Measurements from ENCODE around the gene RPS6KB1.
"Not testable (repeated sequence)": the region's sequence is repeated elsewhere in the genome, so short reads cannot be mapped to it uniquely, and the experiment has no call there.

The RPS6KB1 gene

GRCh38 chr17:59892924-59893675 lies at the start of gene RPS6KB1, which contains the start of gene TUBD1:
Gene RPS6KB1 (plus strand): TSS chr17:59893121. CDS start chr17:59893185, 64 bp downstream.
Gene TUBD1 (minus strand): TSS chr17:59892943. CDS start chr17:59891002, 1,941 bp downstream.
- DNase-seq = peak; percentile 98

GRCh38 chr17:59844884-59845594 lies 47.9 kb upstream of the RPS6KB1 start:
- no peak for DNase-seq

GRCh38 chr17:59845595-59846393 lies 47.1 kb upstream of the RPS6KB1 start:
- DNase-seq = no peak

DNA sequence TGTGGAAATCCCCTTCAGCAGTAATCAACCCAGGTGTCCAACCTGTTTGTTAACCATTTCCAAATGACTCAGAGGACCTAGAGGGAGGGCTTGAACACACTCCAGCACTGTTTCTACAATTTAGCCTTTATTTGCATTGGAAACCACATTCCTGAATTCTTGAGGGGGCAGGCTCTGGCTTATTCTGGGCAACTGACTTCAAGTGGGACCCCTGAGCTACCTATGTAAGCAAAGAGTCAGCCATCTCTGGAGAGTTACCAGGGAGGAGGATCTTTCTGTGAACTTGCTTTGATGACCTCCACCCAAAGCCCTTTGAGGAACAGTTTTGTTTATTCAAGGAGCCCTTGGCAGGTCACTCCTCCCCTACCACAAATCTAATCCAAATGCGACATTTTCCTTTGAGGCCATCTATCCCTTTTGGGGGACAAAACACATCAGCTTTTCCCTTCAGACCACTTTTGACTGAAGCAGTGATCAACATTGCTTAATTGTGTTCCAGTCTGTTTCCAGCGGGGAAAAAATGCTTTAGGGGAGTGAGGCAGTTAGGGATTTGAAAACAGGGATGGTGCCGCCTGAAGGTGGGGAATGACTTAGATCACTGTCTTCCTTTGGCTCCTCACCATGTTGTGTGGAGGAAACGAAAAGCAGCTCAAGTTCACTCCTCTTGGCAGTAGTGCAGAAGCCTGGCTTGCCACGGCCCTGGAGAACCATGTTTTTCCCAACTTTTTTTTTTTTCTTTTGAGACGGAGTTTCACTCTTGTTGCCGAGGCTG lies 46.3 kb upstream of the RPS6KB1 start:
- DNase-seq = peak; percentile 64

DNA sequence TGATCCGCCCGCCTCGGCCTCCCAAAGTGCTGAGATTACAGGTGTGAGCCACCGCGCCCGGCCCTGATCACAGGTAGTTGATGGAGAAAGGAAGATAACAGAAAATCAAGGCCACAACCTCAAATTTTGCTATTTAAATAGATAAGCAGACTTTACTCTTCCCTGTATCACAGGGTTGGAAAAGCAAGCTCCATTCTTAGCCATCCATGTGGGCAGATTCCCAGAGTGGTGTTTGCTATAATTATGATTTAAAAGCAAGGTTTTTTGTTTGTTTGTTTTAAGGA lies 44.6 kb upstream of the RPS6KB1 start:
- DNase-seq = no peak

DNA sequence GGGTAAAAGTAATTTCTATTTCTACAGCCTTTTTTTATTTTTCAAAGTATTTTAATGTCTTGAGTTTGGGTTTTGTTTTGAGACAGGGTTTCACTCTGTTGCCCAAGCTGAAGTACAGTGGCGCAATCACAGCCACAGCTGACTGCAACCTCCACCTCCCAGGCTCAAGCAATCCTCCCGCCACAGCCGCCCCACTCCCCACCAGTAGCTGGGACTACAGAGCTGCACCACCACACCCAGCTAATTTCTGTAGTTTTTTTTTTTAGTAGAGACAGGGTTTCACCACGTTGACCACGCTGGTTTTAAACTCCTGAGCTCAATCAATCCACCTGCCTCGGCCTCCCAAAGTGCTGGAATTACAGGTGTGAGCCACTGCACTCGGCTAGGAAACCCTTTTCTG lies 44.1 kb upstream of the RPS6KB1 start:
- DNase-seq = no peak

GRCh38 chr17:59850311-59850710 lies 42.6 kb upstream of the RPS6KB1 start:
- not testable (repeated sequence) for DNase-seq

DNA sequence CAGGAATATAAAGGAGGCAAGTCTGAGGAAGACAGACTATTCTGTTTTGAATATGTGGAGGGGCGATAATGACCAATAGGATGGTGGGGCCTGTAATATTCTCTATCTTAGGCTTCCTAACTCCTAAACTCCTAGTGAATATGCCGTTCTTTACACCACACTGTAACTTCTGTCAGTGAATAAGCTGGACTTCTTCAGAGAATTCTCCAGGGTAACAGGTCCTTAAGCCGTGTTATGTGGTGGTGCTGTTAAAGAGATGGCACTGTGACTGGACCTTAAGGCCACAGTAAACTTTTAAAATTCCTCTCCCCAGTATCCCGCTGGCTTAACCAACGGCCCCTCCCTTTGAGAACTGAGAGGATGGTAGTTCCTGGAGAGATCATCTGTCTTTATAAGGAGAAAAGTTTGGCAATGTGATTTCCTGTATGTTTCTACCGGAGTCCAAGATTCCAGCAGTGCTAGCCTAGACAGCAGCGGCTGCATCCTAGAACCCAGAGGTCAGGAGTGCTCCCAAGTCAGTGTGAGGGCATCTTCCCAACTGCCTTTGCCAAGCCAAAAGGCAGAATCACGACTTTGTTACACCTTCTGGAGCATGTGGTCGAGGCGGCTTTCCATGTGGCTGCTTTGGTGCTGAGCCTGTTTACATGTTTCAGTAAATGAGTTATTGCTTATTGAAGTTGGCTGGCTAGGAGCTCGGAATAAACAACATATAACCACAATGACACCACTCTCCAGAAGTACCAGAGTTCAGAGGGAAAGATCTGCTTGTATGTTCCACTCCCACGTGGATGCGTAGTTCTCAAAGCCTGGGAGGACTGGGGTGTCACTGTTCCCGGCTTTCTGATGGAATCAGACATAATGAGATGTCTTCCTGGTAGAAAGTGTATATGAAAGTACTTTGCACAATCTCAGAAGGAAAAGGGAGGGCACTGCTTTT lies 41.2 kb upstream of the RPS6KB1 start:
- DNase-seq = no peak

DNA sequence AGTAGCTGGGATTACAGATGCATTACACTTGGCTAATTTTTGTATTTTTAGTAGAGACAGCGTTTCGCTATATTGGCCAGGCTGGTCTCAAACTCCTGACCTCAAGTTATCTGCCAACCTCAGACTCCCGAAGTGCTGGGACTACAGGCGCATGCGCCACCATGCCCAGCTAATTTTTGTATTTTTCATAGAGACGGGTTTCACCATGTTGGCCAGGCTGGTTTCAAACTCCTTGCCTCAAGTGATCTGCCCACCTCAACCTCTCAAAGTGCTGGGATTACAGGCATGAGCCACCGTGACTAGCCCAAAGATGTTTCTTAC lies 40.1 kb upstream of the RPS6KB1 start:
- DNase-seq = not testable (repeated sequence)

GRCh38 chr17:59853168-59853918 lies 39.6 kb upstream of the RPS6KB1 start:
- DNase-seq = no peak

DNA sequence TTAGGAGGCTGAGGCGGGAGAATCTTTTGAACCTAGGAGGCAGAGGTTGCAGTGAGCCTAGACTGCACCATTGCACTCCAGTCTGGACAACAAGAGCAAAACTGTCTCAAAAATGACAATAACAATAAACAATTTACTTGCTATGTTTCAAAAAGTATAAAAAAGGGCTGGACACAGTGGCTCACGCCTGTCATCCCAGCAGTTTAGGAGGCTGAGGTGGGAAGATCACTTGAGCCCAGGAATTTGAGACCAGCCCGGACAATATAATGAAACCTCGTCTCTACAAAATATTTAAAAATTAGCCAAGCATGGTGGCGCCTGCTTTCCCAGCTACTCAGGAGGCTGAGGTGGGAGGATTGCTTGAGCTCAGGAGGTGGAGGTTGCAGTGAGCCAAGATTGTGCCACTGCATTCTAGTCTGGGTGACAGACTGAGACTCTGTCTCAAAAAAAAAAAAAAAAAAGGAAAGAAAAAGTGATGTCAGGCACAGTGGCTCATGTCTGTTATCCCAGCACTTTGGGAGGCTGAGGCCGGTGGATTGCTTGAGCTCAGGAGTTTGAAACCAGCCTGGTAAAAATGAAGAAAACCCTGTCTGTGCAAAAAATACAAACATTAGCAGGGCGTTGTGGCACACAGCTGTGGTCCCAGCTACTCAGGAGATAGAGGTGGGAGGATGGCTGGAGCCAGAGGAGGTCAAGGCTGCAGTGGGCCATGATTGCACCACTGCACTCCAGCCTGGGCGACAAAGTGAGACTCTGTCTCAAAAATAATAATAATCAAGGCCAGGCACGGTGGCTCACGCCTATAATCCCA lies 38.8 kb upstream of the RPS6KB1 start:
- not testable (repeated sequence) for DNase-seq

- DNase-seq = no peak
Measured at GRCh38 chr17:59856859-59857794, 35.8 kb upstream of the RPS6KB1 start.

GRCh38 chr17:59858167-59858816 lies 34.6 kb upstream of the RPS6KB1 start:
- DNase-seq = no peak

- no peak for DNase-seq
Measured at GRCh38 chr17:59858932-59859331, 34.0 kb upstream of the RPS6KB1 start.

- no peak for DNase-seq
Measured at GRCh38 chr17:59859444-59860025, 33.4 kb upstream of the RPS6KB1 start.

- no peak for DNase-seq
Measured at GRCh38 chr17:59863616-59864015, 29.3 kb upstream of the RPS6KB1 start.

- DNase-seq = no peak
Measured at GRCh38 chr17:59869941-59870218, 23.0 kb upstream of the RPS6KB1 start.

GRCh38 chr17:59870482-59870881 lies 22.4 kb upstream of the RPS6KB1 start:
- DNase-seq = no peak
